Mononuclear cell (primary cell): ENCODE data around the gene FEM1B. TPM values are rescaled to one million over a fixed set of nuclear protein-coding genes. Genes with fewer than 3 reads are reported as not detected.

Source experiments
- H3K27me3 ChIP-seq: 2 replicates; pipeline ENCODE4 v1.6.0; 2011; ENCODE audit warnings: low read length, control low read depth; ENCODE audit not compliant: insufficient read depth
- H3K4me1 ChIP-seq: 2 replicates; pipeline ENCODE4 v1.5.1; 2011; ENCODE audit warnings: mild to moderate bottlenecking, low read length, control low read depth; ENCODE audit not compliant: insufficient read depth
- H3K4me3 ChIP-seq: 2 replicates; pipeline ENCODE4 v1.5.1; 2011; ENCODE audit warnings: mild to moderate bottlenecking, low read length, moderate library complexity
- H3K9me3 ChIP-seq: 2 replicates; pipeline ENCODE4 v1.5.1; 2011; ENCODE audit warnings: low read depth, mild to moderate bottlenecking, control low read depth, low read length
- total RNA-seq: library from RNA; depleted of rRNA; stranded (reverse); fragments of >200 nt; gene quantifications from one replicate; pipeline ENCODE4 v1.2.3, GENCODE V29; 2012

FEM1B gene
- total RNA-seq, 1 donor: 88.2 TPM

DNA sequence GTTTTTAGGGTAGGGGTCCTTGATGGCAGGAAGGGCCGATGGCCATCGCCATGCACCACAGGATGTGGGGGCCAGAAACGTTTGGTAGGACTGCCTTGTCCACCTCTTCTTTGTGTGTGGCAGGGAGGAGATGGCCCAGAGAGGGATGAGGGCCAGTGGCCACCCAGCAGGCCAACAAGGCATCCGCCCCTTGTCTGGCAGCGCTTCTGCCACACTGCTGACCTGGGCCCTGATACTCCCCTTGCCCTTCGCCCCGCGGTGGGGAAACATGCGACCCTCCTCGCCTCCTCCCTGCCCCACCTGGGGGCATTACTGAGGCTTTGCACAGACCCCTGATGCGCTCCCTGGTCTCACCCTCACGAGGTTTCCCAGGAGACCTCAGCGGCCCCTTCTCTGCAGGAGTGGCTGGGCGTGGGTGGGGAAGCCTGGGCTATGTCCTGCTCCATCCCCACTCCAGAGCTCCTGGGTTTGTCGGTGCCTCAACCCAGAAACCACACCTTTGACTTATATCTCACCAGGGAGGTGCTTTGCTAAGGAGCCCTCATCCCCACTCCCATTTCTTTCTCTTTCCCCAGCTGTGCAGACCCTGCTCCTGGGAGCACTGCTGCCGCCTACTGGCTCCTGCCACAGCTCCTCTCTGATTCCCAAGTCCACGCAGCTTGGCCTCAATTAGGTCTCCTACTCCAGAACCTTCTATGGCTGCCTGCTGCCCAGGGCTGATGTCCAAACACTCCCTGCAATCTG, 38.7 kb downstream of the FEM1B start:
- H3K9me3 ChIP-seq: no peaks in the 10 kb centered on the region
- no peak overlapping the region for H3K4me3 ChIP-seq
- H3K4me1 ChIP-seq: no peaks in the 10 kb centered on the region
- H3K27me3 ChIP-seq: no peaks in the 10 kb centered on the region

DNA sequence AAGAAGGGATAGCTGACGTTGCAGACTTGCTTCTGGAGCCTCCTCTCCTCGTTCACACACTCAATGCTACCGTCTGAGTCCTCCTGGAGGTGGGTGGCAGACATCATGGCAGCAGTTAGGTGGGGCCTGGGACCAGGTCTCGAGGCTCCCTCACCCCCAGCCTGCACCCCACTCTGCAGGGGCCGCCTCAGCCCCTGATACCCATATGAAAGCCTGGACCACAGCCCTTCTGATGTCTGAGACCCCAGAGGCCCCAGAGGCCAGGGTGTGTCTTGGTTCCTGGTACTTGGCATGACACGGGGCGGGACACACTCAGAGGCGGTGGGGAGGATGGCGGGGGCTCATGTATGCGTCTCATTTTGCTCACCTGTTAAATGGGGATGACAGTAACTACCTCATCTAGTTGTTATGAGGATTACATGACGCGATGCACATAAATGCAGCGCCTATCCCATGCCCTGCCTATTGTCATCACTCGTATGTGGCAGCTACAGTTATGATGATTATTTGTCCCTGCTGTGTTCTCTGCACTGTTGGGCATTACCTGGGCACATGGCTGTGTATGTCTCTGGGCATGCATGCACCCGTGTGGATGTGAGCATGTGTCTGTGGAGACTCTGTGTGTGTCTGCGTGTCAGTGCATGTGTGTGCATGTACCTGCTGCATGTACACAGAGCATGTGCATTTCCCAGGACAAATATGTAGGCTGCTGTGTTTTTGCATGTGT, 39.9 kb downstream of the FEM1B start:
- no peaks in the 10 kb centered on the region for H3K9me3 ChIP-seq
- no peaks in the 10 kb centered on the region for H3K27me3 ChIP-seq
- no peak overlapping the region for H3K4me3 ChIP-seq
- H3K4me1 ChIP-seq: no peaks in the 10 kb centered on the region

DNA sequence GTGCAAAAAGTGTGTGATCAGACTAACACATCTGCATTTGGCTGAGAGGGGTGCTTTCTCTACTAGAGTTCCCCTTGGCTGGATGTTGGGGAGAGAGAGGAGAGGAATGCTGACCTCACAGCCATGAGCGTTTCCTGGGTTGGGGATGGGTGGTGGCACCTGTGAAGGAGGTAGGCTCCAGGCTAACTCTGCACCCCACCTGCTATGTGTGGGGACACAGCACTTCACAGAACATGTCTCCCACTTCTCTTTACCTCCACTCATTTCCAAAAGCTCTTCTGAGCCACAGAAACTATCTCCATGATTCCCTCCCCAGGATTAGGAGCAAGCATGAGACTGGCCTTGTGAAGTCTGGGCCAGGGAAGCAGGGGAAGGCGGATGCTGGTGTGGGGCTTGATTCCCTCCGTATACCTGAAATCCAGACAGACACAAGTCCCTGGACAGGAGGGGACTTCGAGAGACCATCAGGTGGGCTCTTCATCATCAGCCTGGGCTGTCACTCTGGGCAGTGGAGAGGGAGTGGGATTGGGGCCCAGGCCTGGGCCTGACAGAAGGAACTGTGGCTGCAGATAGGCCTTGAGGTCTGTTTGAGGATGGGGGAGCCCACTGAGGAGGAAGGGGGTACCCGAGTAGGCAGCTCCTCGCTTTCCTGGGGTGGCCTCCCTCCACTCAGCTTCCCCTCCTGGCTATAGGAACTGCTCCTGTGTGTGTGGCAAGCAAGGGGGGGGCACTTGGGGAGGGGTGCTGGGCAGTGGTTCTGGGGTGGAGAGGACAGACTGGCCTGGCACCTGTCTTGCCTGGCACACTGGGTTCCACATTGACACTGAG, 40.7 kb downstream of the FEM1B start:
- Histone ChIP-seq H3K27me3 (no peaks in the 10 kb centered on the region), H3K9me3 (no peaks in the 10 kb centered on the region), H3K4me3 (no peak overlapping the region), H3K4me1 (no peaks in the 10 kb centered on the region)

DNA sequence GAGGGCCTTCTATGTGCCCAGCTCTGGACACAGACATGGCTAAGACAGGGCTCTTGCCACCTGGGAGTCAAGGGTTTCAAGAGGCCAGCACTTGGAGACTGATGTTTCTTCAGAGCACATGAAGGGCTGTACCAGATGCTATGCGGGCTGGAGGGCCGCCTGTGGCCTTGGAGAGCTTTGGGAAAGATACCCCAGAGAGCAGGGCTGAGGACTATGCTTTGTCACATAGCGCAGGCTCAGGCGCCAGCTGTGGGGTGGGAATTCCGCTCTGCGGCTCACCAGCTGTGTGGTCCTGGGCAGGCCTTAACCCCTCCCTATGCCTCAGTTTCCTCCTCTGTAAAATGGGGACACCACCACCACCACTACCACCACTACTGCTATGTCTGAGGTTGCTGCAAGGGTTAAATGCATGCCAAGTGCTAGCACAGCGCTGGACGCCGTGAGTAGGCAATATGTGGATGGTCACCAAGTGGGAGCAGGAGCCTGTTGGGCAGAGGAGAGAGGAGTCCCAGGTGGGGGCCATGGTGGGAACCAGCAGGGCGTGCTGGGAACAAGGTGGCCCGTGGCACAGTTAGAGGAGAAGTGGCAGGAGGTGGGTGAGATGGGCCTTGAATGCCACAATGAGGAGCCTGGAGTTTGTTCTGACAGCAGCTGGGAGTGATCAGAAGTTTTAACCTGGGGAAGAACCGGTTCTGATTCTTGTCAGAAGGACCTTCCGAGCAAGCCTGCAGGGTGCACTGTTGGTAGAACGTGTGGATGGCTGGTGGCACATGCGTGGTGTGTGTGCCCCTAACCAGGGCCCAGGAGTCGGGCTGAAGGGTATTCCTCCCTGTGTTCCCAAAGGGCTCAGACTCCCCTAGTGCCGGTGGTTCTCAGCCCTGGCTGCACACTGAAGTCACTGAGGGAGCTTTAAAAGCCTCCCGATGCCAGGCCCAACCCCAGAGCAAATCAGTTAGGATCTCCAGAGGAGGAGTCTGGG, 41.7 kb downstream of the FEM1B start:
- H3K4me3 ChIP-seq: no peak overlapping the region
- no peaks in the 10 kb centered on the region for H3K27me3 ChIP-seq
- no peaks in the 10 kb centered on the region for H3K4me1 ChIP-seq
- H3K9me3 ChIP-seq: no peaks in the 10 kb centered on the region

DNA sequence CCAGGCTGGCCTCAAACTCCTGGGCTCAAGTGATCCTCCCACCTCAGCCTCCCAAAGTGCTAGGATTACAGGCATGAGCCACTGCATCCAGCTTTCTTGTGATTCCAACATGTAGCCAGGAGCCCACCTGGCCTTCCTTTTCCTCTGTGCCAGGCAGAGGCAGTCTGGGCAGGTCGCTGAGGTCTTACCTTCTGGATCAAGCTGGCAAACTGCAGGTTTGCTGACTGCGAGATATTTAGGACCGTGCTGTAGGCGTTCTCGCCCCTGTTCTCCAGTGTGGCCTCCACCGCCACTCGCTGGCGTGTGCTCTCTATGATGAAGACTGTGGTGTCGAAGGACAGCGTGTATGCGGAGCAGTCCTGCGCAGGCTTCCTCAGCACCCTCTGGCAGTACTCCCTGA, 42.5 kb downstream of the FEM1B start:
- H3K9me3 ChIP-seq: no peaks in the 10 kb centered on the region
- no peak overlapping the region for H3K4me3 ChIP-seq

DNA sequence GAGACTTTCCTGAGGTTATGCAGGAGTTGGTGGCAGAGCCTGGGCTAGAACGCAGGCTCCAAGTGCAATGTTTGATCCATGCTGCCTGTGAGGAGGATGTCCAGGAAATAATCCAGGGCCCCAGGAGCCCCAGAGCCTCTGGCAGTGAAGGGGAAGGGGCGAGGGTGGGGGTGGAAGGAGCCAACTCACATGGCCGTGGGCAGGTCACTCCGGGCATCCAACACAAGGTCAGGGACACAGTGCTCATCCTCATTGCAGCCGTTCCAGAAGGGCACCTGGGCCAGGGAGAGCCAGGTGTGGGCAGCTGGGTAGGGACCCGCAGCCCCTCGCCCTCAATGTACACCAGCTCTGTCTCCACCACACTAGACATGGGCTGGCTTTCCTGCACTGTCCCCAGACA, 43.7 kb downstream of the FEM1B start:
- no peaks in the 10 kb centered on the region for H3K9me3 ChIP-seq
- H3K4me1 ChIP-seq: no peaks in the 10 kb centered on the region
- no peaks in the 10 kb centered on the region for H3K27me3 ChIP-seq
- H3K4me3 ChIP-seq: no peak overlapping the region

More for the DNA sequence above, 42.5 kb downstream of the FEM1B start:
- Histone ChIP-seq H3K27me3 (no peaks in the 10 kb centered on the region), H3K4me1 (no peaks in the 10 kb centered on the region)

DNA sequence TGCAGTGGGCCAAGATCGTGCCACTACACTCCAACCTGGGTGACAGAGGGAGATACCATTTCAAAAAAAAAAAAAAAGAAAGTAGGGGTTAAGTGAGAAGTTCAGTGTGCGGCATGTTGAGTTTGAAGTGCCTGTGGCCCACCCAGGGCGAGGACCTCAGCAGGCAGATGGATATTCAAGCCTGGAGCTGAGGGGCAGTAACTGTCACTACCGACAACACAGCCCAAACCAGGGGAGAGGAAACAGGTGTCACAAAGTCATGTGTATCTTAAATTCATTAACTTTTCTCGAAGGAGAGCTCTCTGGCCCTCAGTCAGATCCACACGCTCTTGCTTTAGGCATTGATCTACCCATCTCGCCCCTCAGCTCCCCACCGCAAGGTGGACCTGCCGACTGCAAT, 45.3 kb downstream of the FEM1B start:
- H3K4me3 ChIP-seq: no peak overlapping the region
- no peaks in the 10 kb centered on the region for H3K27me3 ChIP-seq
- H3K4me1 ChIP-seq: no peaks in the 10 kb centered on the region
- no peaks in the 10 kb centered on the region for H3K9me3 ChIP-seq

DNA sequence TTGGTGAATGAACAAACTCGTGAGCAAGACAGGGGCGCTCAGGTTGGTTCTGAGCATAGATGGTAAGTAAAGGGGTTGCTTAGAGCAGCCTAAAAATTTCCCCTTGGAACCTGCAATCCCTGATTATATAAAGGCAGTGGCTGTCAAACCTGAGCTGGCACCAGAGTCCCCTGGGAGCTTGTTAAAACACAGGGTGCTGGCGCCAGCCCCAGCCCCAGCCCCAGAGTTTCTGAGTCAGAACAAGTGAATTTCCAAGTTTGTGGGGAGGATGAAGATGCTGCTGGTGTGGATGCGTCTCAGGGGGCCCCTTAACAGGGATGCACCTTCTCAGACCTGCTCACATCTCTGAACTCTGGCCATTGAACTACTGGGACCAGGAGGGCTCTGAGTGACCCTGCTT, 48.2 kb downstream of the FEM1B start:
- Histone ChIP-seq H3K4me3 (no peak overlapping the region), H3K27me3 (no peaks in the 10 kb centered on the region), H3K4me1 (no peaks in the 10 kb centered on the region), H3K9me3 (no peaks in the 10 kb centered on the region)

DNA sequence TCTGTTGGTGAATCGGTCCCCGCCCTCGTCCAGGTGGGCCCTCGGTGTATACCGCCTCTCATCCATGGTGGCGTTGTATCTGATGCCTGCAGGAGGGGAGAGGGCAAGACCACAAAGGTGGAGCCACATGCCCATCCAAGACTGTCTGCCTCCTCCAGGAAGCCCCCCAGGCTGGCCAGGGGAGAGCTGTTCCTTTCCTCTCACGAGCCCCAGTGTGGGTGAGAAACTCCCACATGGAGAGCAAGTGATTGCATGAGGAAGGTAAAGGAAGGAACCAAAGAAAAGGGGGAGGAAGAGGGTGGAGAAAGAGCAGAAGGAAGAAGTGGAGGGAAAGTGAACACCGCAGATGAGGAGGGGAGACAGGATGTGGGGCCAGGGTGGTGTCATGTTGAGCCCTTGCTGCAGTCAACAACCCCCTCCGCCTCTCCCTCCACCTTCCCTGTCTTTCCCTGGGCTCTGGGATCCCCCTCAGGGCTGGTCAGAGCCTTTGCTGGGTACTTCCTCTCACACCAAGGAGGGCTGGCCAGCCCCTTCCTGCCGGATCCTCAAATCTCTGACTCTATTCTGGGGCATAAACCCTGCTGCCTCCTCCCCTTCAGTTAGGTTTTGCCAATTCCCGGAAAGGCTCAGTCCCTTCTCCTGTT, 49.3 kb downstream of the FEM1B start:
- H3K4me1 ChIP-seq: no peaks in the 10 kb centered on the region
- H3K4me3 ChIP-seq: no peak overlapping the region
- no peaks in the 10 kb centered on the region for H3K27me3 ChIP-seq
- no peaks in the 10 kb centered on the region for H3K9me3 ChIP-seq

DNA sequence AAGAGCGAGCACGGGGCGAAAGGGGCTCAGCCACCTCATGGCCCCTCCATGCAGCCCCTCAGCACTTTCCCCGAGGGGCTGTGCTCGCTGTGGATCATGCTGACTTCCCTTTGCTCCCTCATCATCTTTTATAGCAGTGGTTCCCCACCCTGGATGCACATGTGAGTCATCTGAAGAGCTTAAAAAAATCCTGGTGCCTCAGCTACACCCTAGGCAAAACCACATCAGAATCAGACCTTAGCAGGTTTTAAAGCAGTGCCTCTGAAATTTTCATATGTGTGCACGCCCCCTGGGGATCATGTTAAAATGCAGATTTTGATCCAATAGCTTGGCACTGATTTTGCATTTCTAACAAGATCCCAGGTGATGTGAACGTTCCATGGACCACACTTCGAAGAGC, 50.9 kb downstream of the FEM1B start:
- Histone ChIP-seq H3K4me1 (no peaks in the 10 kb centered on the region), H3K4me3 (no peak overlapping the region), H3K27me3 (no peaks in the 10 kb centered on the region), H3K9me3 (no peaks in the 10 kb centered on the region)

DNA sequence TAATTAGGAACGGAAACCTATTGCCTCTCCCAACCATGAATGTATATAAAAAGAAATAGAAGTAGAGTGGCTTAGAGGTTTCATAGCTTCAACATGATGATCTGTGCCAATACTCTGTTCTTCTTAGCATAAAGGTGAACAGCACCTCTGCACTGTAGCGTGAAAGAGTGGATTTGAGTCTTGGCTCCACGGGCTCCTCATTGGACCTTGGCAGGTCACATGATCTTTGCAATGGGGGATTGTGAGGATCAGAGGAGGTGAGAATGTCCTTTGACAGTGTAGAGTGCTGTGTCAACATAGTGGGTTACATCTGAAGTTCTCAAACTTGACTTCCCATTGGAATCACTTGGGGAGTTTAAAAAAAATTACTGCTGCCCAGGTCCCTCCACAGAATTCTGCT, 51.4 kb downstream of the FEM1B start:
- Histone ChIP-seq H3K9me3 (no peaks in the 10 kb centered on the region), H3K4me3 (no peak overlapping the region), H3K27me3 (no peaks in the 10 kb centered on the region), H3K4me1 (no peaks in the 10 kb centered on the region)

DNA sequence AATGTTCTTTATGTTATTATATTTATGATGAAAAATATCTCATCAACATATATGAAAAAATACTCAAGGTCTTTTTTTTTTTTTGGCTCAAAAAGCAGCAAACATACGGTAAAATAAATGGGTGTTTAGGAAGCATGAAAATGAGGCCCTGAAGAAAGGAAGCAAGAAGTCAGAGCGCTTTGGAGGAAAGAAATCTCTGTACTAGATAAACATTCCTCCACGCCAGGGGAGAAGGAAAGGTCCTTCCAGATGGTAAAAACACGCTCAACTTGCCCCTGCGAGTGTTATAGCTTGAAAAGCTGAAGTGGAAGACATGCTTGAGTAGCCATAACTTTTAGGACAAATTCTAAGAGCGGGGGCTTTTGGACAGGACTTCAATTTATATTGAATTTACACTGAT, 52.9 kb downstream of the FEM1B start:
- no peak overlapping the region for H3K4me3 ChIP-seq
- H3K9me3 ChIP-seq: no peaks in the 10 kb centered on the region
- no peaks in the 10 kb centered on the region for H3K4me1 ChIP-seq
- no peaks in the 10 kb centered on the region for H3K27me3 ChIP-seq

DNA sequence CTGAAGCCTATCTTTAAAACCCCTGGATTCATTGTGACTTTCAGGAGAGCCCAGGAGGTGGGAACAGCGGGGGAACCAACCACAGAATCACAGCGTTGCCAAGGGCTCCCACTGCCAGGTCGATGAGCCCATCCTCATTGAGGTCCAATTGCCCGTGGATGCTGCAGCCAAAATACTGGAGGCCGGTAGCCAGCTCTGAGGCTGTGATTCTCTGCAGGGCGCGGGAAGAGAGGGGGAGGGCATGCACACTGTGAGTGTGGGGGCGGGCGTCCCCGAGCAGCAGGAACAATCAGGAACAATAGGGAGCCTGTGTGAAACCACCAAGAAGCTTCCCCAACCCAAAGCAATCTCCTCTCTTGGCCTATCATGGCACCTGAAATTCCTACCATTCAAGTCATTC, 53.4 kb downstream of the FEM1B start:
- H3K4me3 ChIP-seq: no peak overlapping the region
- H3K27me3 ChIP-seq: no peaks in the 10 kb centered on the region
- H3K9me3 ChIP-seq: no peaks in the 10 kb centered on the region
- no peaks in the 10 kb centered on the region for H3K4me1 ChIP-seq

DNA sequence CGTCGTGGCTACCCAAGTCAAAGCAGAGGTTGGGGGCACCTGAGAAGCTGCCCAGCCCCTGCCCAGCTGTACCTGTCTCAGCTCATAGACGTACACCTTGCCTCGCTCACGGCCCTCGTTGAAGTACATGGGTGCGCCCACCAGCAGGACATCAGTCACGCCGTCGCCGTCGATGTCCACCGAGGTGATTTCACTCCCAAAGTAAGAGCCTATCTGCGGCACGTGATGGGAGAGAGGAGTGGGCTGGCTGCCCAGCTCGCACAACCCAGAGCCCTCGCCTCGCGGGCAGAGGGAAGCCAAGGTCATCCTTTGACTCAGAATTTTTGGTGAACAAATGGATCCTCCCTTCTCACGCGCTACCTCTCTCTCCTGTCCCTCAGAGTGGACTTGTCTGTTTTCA, 54.7 kb downstream of the FEM1B start:
- Histone ChIP-seq H3K4me1 (no peaks in the 10 kb centered on the region), H3K4me3 (no peak overlapping the region), H3K9me3 (no peaks in the 10 kb centered on the region), H3K27me3 (no peaks in the 10 kb centered on the region)
